ENCODE measurements around the gene FSD1L. TPM values are rescaled to one million over a fixed set of nuclear protein-coding genes. Genes with fewer than 3 reads are reported as not detected.

FSD1L gene
- total and polyA plus RNA-seq, 10 donors, result 0.70 to 5.8 (median 4.3) TPM

DNA sequence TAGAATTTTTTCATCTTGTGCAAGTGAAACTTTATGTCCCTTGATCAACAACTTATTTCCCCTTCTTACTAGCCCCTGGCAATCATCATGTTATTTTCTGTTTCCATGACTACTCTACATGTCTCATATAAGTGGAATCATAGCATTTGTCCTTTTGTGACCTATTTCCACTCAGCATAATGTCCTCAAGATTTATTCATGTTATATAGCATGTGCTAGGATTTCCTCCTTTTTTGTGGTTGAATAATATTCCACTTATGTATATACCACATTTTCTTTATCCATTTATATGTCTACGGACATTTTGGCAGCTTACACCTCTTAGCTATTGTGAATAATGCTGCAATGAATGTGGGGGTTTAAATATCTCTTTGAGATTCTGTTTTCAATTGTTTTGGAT lies 21.0 kb downstream of the FSD1L start:
- peaks cover 0 to 50% (median 0%) of the 10 kb centered on the region in 6 donors for H3K36me3 ChIP-seq
- WGBS, 5 donors, result 95 to 98% (median 98%) methylated on average over 1 of the region's 1 CpG
- H3K27ac ChIP-seq, result no peak overlapping the region
- no peaks in the 10 kb centered on the region for H3K27me3 ChIP-seq (replicated peaks in 1 of 7)
- no peaks in the 10 kb centered on the region for H3K9me3 ChIP-seq
- no peak for TF ChIP-seq CTCF (IDR thresholded peaks at IDR 0.05 in 8 of 11, conservative IDR thresholded peaks at IDR 0.05 in 3 of 11)
- TF ChIP-seq POLR2AphosphoS5 (IDR thresholded peaks at IDR 0.05), result no peak
- no peak for TF ChIP-seq POLR2A (IDR thresholded peaks at IDR 0.05)
- no peaks in the 10 kb centered on the region for H3K4me1 ChIP-seq
- H3K4me3 ChIP-seq, result no peak overlapping the region
- intact Hi-C loops (cut with DNase I; ENCODE audit: low total_unique reads), result no loop called here
- DNase-seq, result no peak

- Histone ChIP-seq H3K4me1 (no peaks in the 10 kb centered on the region), H3K36me3 (peaks cover 0 to 21% (median 0%) of the 10 kb centered on the region in 6 donors), H3K9me3 (no peaks in the 10 kb centered on the region), H3K27ac (no peak overlapping the region), H3K27me3 (replicated peaks in 1 of 7) (no peaks in the 10 kb centered on the region), H3K4me3 (no peak overlapping the region)
- no peak for DNase-seq
- intact Hi-C loops (cut with DNase I; ENCODE audit: low total_unique reads), result no loop called here
- WGBS, 5 donors, result 94 to 100% (median 96%) methylated on average over 2 of the region's 2 CpGs
- no peak for TF ChIP-seq CTCF (IDR thresholded peaks at IDR 0.05 in 8 of 11, conservative IDR thresholded peaks at IDR 0.05 in 3 of 11)
- TF ChIP-seq POLR2A (IDR thresholded peaks at IDR 0.05), result no peak
- TF ChIP-seq POLR2AphosphoS5 (IDR thresholded peaks at IDR 0.05), result no peak
Measured at GRCh38 chr9:105473221-105473620, 25.4 kb downstream of the FSD1L start.

- TF ChIP-seq POLR2AphosphoS5 (IDR thresholded peaks at IDR 0.05), result no peak
- TF ChIP-seq CTCF (IDR thresholded peaks at IDR 0.05 in 8 of 11, conservative IDR thresholded peaks at IDR 0.05 in 3 of 11), result peak in 1 of 11 experiments; percentile 7
- H3K27me3 ChIP-seq (replicated peaks in 1 of 7), result no peaks in the 10 kb centered on the region
- no peak overlapping the region for H3K4me3 ChIP-seq
- intact Hi-C loops (cut with DNase I; ENCODE audit: low total_unique reads), result no loop called here
- no peak overlapping the region for H3K27ac ChIP-seq
- no peaks in the 10 kb centered on the region for H3K4me1 ChIP-seq
- DNase-seq, result no peak
- H3K36me3 ChIP-seq, result peaks cover 0 to 10% (median 0%) of the 10 kb centered on the region in 6 donors
- 78 to 94% (median 83%) methylated on average over 2 of the region's 2 CpGs for WGBS, 5 donors
- H3K9me3 ChIP-seq, result no peaks in the 10 kb centered on the region
Measured at GRCh38 chr9:105475302-105475701, 27.5 kb downstream of the FSD1L start.

GRCh38 chr9:105479846-105480245 lies 32.0 kb downstream of the FSD1L start:
- TF ChIP-seq POLR2A (IDR thresholded peaks at IDR 0.05), result no peak
- no peak for TF ChIP-seq POLR2AphosphoS5 (IDR thresholded peaks at IDR 0.05)
- no peak for TF ChIP-seq CTCF (IDR thresholded peaks at IDR 0.05 in 8 of 11, conservative IDR thresholded peaks at IDR 0.05 in 3 of 11)
- intact Hi-C loops (cut with DNase I; ENCODE audit: low total_unique reads), result no loop called here

More at GRCh38 chr9:105479846-105480245, 32.0 kb downstream of the FSD1L start:
- no peaks in the 10 kb centered on the region for H3K4me1 ChIP-seq
- no peak overlapping the region for H3K27ac ChIP-seq
- DNase-seq, result no peak
- no peak overlapping the region for H3K4me3 ChIP-seq
- no peaks in the 10 kb centered on the region for H3K27me3 ChIP-seq (replicated peaks in 1 of 7)
- no peaks in the 10 kb centered on the region for H3K36me3 ChIP-seq
- H3K9me3 ChIP-seq, result no peaks in the 10 kb centered on the region
